IMR-90 (cell line): ENCODE results near the gene LRRC42. TPM values are rescaled to one million over a fixed set of nuclear protein-coding genes. Genes with fewer than 3 reads are reported as not detected.

ENCODE experiments used
- ATAC-seq: fragments of 200-7000 bp; cut with Tn5 transposase; 2 replicates; pipeline ENCODE4 v1.9.1; 2020; ENCODE audit warnings: low read depth, mild to moderate bottlenecking, moderate library complexity
- BruUV-seq: library from RNA; stranded (reverse); fragments of 400-500 nt; replicated peaks from 2 replicates; lab custom pipeline; 2021; lab: Mats Ljungman, UMichigan
- CTCF ChIA-PET: fragments of 300-600 bp; formaldehyde crosslinking; extraction: SDS; loops from one replicate; lab custom pipeline; 2021; ENCODE audit warnings: antibody characterized with exemption; lab: Yijun Ruan, JAX
- POLR2A ChIA-PET: fragments of 300-600 bp; sonication (Branson Sonifier 250); formaldehyde crosslinking; loops from one replicate; lab custom pipeline; 2022; ENCODE audit warnings: antibody characterized with exemption; ENCODE audit not compliant: unreplicated experiment; lab: Charles Lee
- DNase-seq: peaks from one replicate; pipeline ENCODE4 v3.0.0; 2013
- H2AFZ ChIP-seq: replicated peaks from 2 replicates; pipeline ENCODE3; 2013; ENCODE audit warnings: low read length, mild to moderate bottlenecking; ENCODE audit not compliant: poor library complexity
- H2AK5ac ChIP-seq: 2 replicates; pipeline ENCODE4 v1.6.1; 2013; ENCODE audit warnings: low read depth, low read length, inconsistent platforms
- H2AK9ac ChIP-seq: replicated peaks from 2 replicates; pipeline ENCODE3; 2013; ENCODE audit warnings: mild to moderate bottlenecking, low read depth, low read length, moderate library complexity; ENCODE audit not compliant: poor library complexity
- H2BK120ac ChIP-seq: 2 replicates; pipeline ENCODE4 v1.6.1; 2013; ENCODE audit warnings: low read depth, low read length, inconsistent platforms
- H2BK15ac ChIP-seq: 3 replicates; pipeline ENCODE4 v1.6.1; 2013; ENCODE audit warnings: low read depth, low read length, inconsistent platforms
- H2BK20ac ChIP-seq: 2 replicates; pipeline ENCODE4 v1.6.1; 2013; ENCODE audit warnings: low read depth, mild to moderate bottlenecking, inconsistent platforms, low read length, moderate library complexity
- H2BK5ac ChIP-seq: 2 replicates; pipeline ENCODE4 v1.6.1; 2013; ENCODE audit warnings: mild to moderate bottlenecking, low read depth, low read length, inconsistent platforms; ENCODE audit not compliant: poor library complexity, severe bottlenecking
- H3K14ac ChIP-seq: replicated peaks from 2 replicates; pipeline ENCODE4 v1.6.1; 2013; ENCODE audit warnings: low read depth, low read length, inconsistent platforms
- H3K18ac ChIP-seq: 2 replicates; pipeline ENCODE4 v1.6.1; 2013; ENCODE audit warnings: low read depth, low read length, control low read depth
- H3K23ac ChIP-seq: 2 replicates; pipeline ENCODE4 v1.6.1; 2013; ENCODE audit warnings: low read depth, low read length, inconsistent platforms
- H3K27ac ChIP-seq: 2 replicates; pipeline ENCODE4 v1.5.1; 2013; ENCODE audit warnings: mild to moderate bottlenecking, control low read depth, low read length; ENCODE audit not compliant: insufficient read depth
- H3K27me3 ChIP-seq: 2 replicates; pipeline ENCODE4 v1.6.1; 2013; ENCODE audit warnings: low read length; ENCODE audit not compliant: control insufficient read depth, insufficient read depth
- H3K36me3 ChIP-seq: 2 replicates; pipeline ENCODE4 v1.6.1; 2013; ENCODE audit warnings: low read length, mixed read lengths; ENCODE audit not compliant: control insufficient read depth, insufficient read depth
- H3K4ac ChIP-seq: 2 replicates; pipeline ENCODE4 v1.6.1; 2013; ENCODE audit warnings: low read depth, low read length, inconsistent platforms
- H3K4me1 ChIP-seq: 2 replicates; pipeline ENCODE4 v1.6.1; 2013; ENCODE audit warnings: low read length, mixed read lengths; ENCODE audit not compliant: control insufficient read depth, insufficient read depth
- H3K4me2 ChIP-seq: 2 replicates; pipeline ENCODE4 v1.6.1; 2013; ENCODE audit warnings: low read depth, mild to moderate bottlenecking, control low read depth, low read length, moderate library complexity
- H3K4me3 ChIP-seq: 2 replicates; pipeline ENCODE4 v1.5.1; 2013; ENCODE audit warnings: low read depth, mild to moderate bottlenecking, control low read depth, low read length, moderate library complexity; ENCODE audit not compliant: insufficient read depth
- H3K56ac ChIP-seq: 2 replicates; pipeline ENCODE4 v1.6.1; 2013; ENCODE audit warnings: low read length, inconsistent platforms; ENCODE audit not compliant: insufficient read depth; ENCODE audit errors: extremely low read depth
- H3K79me1 ChIP-seq, 2 experiments: 2 replicates each; pipeline ENCODE4 v1.6.1; 2013; ENCODE audit warnings: low read length in 2 of 2, inconsistent platforms in 1 of 2, low read depth in 1 of 2
- H3K9ac ChIP-seq: 2 replicates; pipeline ENCODE4 v1.6.1; 2013; ENCODE audit warnings: low read depth, low read length, control low read depth
- H3K9me1 ChIP-seq: 2 replicates; pipeline ENCODE4 v1.6.1; 2013; ENCODE audit warnings: low read length, inconsistent platforms; ENCODE audit not compliant: insufficient read depth
- H3K9me3 ChIP-seq: 2 replicates; pipeline ENCODE4 v1.6.1; 2013; ENCODE audit warnings: low read length; ENCODE audit not compliant: control insufficient read depth, insufficient read depth
- H4K20me1 ChIP-seq: 2 replicates; pipeline ENCODE4 v1.6.1; 2013; ENCODE audit warnings: low read length, inconsistent platforms; ENCODE audit not compliant: insufficient read depth
- H4K5ac ChIP-seq: 2 replicates; pipeline ENCODE4 v1.6.1; 2013; ENCODE audit warnings: mild to moderate bottlenecking, low read depth, low read length, control low read depth
- H4K8ac ChIP-seq, 2 experiments: 2 replicates each; pipeline ENCODE4 v1.6.1; 2013; ENCODE audit warnings: low read depth in 2 of 2, low read length in 2 of 2, control low read depth in 1 of 2, inconsistent platforms in 1 of 2
- H4K91ac ChIP-seq: 2 replicates; pipeline ENCODE4 v1.6.1; 2013; ENCODE audit warnings: low read depth, low read length, inconsistent platforms; ENCODE audit not compliant: insufficient read depth
- FOS ChIP-seq: fragments of 150-350 bp; IDR thresholded peaks from 2 replicates; pipeline ENCODE4 v1.6.1; 2016; ENCODE audit warnings: low read depth, low read length
- MAFK ChIP-seq: IDR thresholded peaks from 2 replicates; pipeline ENCODE4 v1.6.1; 2012; ENCODE audit warnings: low read depth, low read length, improper control_type of control experiment
- MXI1 ChIP-seq: IDR thresholded peaks from 2 replicates; pipeline ENCODE4 v1.6.1; 2012; ENCODE audit warnings: low read depth, mild to moderate bottlenecking, low read length, moderate library complexity, borderline replicate concordance
- NFE2L2 ChIP-seq: fragments of 150-350 bp; IDR thresholded peaks from 2 replicates; pipeline ENCODE4 v1.6.1; 2016; ENCODE audit warnings: low read depth, mild to moderate bottlenecking, low read length
- POLR2A ChIP-seq: IDR thresholded peaks from 2 replicates; pipeline ENCODE4 v1.6.1; 2012; ENCODE audit warnings: mild to moderate bottlenecking, low read depth, low read length
- RAD21 ChIP-seq: IDR thresholded peaks from 2 replicates; pipeline ENCODE4 v1.6.1; 2012; ENCODE audit warnings: low read length, improper control_type of control experiment
- RCOR1 ChIP-seq: IDR thresholded peaks from 2 replicates; pipeline ENCODE4 v1.6.1; 2012; ENCODE audit warnings: mild to moderate bottlenecking, low read length, improper control_type of control experiment; ENCODE audit not compliant: insufficient replicate concordance
- WGBS, 2 experiments: methylation state at CpG; one replicate each; pipeline versions ENCODE4 v1.1.5 to v1.1.7; 2013; ENCODE audit warnings: missing lambda C conversion rate in 2 of 2; ENCODE audit not compliant: insufficient read length in 1 of 2; ENCODE audit errors: extremely low coverage in 2 of 2; 5-methylcytosine and 5-hydroxymethylcytosine counted together
- dilution Hi-C: fragments of 300-500 bp; cut with HindIII; formaldehyde crosslinking; loops from one replicate; pipeline ENCODE4 v1.14.3; 2018; ENCODE audit warnings: low sequenced_read_pairs; ENCODE audit not compliant: unreplicated experiment
- in situ Hi-C: fragments of 300-500 bp; cut with MboI; formaldehyde crosslinking; loops from 3 replicates; pipeline ENCODE4 v1.14.3; 2019; ENCODE audit warnings: low sequenced_read_pairs, inconsistent platforms, mixed read lengths
- intact Hi-C: fragments of 100-400 bp; cut with micrococcal nuclease; formaldehyde crosslinking; loops from 2 replicates; pipeline ENCODE4 v1.10.0; 2022
- polyA plus RNA-seq, 3 experiments: library from polyadenylated mRNA; depleted of rRNA; stranded (reverse); fragments of >200 nt; gene quantifications; 2 replicates each; pipeline ENCODE4 v1.2.3, GENCODE V29; 2012; ENCODE audit warnings: low replicate concordance in 1 of 3
- total RNA-seq: library from RNA; depleted of rRNA; stranded (reverse); fragments of >200 nt; gene quantifications from 2 replicates; pipeline ENCODE4 v1.2.3, GENCODE V29; 2012

LRRC42 gene
- total and polyA plus RNA-seq, 2 of the 4 experiments (the other 2 are of a cell fraction) = 39.9 to 47.5 TPM

- TF ChIP-seq RAD21 (no peak), RCOR1 (no peak)
Observed at GRCh38 chr1:53951697-53952096, 5.5 kb downstream of the LRRC42 start (continued).

- POLR2A ChIA-PET = no interaction called here
- no peak overlapping the region for H4K8ac ChIP-seq
- H3K9ac ChIP-seq = no peak overlapping the region
- no peak overlapping the region for H3K27ac ChIP-seq
- H2BK5ac ChIP-seq = no peak overlapping the region
- H3K23ac ChIP-seq = no peak overlapping the region
- dilution Hi-C loops (no loop called here), intact Hi-C loops (no loop called here), in situ Hi-C loops (no loop called here)
- no peak overlapping the region for H3K4me2 ChIP-seq
- H2BK15ac ChIP-seq = no peak overlapping the region
- no peak overlapping the region for H3K4ac ChIP-seq
- BruUV-seq = no TSS peak
- H3K9me3 ChIP-seq = no peaks in the 10 kb centered on the region
- H3K9me1 ChIP-seq = peaks cover 3% of the 10 kb centered on the region; the same call in 1 of the 2 replicates
- CTCF ChIA-PET = no interaction called here
- H2AFZ ChIP-seq = no peak overlapping the region
- H3K14ac ChIP-seq = no peak overlapping the region
- H4K91ac ChIP-seq = no peak overlapping the region
- H2AK5ac ChIP-seq = no peak overlapping the region
- no peak overlapping the region for H3K4me3 ChIP-seq
- H2BK120ac ChIP-seq = no peak overlapping the region
- no peak overlapping the region for H3K56ac ChIP-seq
- peaks cover 24% of the 10 kb centered on the region for H4K20me1 ChIP-seq
- no peak overlapping the region for H2AK9ac ChIP-seq
- ATAC-seq (no peak), DNase-seq (no peak)
- H3K79me1 ChIP-seq = peaks cover 30 to 54% of the 10 kb centered on the region in 2 experiments
- no CpG with 5 or more reads among the region's 2 CpGs for WGBS, 2 experiments
- peaks cover 14% of the 10 kb centered on the region for H3K4me1 ChIP-seq
- H3K36me3 ChIP-seq = peaks cover 21% of the 10 kb centered on the region
- H3K27me3 ChIP-seq = no peaks in the 10 kb centered on the region
- no peak overlapping the region for H4K5ac ChIP-seq
- TF ChIP-seq MAFK = no peak
- no peak for TF ChIP-seq RAD21
- TF ChIP-seq FOS = no peak
- no peak for TF ChIP-seq POLR2A
- TF ChIP-seq MXI1 = no peak
- TF ChIP-seq RCOR1 = no peak
- TF ChIP-seq NFE2L2 = no peak
- no peak overlapping the region for H2BK20ac ChIP-seq
- H3K18ac ChIP-seq = no peak overlapping the region
Observed at GRCh38 chr1:53954128-53954527, 8.0 kb downstream of the LRRC42 start.
